Retinal pigment epithelial cell (primary cell): ENCODE measurements around the gene ZNF407.

Experiments
- DNase-seq: peaks from one replicate; pipeline ENCODE4 v3.0.0-alpha.2; 2010; ENCODE audit warnings: low read depth
- H3K4me3 ChIP-seq: 2 replicates; pipeline ENCODE4 v1.5.1; 2011; ENCODE audit warnings: mild to moderate bottlenecking, low read length, control low read depth, moderate library complexity
- TF ChIP-seq, protein P1 (sequence below): conservative IDR thresholded peaks from 2 replicates; pipeline ENCODE4 v1.5.1; 2011; ENCODE audit warnings: low read depth, low read length, control low read depth, inconsistent platforms

The ZNF407 gene

DNA sequence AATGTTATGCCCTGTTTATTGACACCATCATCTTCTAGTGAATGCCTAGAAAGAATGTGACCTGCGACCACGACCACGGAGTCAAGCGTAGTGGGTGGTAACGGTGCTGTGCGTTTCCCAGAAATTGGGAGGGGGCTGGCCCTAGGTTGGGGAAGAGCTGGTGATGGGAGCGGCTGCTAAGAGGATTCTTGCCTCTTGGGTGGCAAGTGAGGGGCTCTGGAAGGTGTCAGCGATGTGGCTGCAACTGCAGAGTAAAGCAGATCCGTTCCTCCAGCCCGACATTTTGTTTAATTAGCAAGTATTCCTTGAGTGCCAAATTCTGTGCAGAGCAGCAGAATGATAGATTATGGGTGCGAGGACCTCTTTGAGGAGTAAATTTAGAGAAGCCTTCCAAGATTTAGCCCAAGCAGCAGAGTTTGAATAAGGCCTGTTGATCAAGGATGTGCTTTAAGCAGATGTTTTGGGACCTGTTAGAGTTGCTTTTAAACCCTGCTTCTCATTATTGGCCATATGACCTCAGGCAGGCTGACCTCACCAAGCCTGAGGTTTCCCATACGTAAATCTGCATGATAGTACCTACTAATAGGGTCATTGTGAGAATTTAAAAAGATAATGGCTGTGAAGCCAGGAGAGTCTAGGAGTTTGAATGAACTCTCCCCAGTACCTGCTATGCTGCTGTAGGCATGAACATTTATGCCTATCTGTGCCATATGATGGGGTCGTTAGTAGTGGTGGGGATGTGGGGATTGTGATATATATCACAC, 323.6 kb downstream of the ZNF407 start:
- no peak for DNase-seq
- no peak overlapping the region for H3K4me3 ChIP-seq
- TF ChIP-seq, protein P1, sequence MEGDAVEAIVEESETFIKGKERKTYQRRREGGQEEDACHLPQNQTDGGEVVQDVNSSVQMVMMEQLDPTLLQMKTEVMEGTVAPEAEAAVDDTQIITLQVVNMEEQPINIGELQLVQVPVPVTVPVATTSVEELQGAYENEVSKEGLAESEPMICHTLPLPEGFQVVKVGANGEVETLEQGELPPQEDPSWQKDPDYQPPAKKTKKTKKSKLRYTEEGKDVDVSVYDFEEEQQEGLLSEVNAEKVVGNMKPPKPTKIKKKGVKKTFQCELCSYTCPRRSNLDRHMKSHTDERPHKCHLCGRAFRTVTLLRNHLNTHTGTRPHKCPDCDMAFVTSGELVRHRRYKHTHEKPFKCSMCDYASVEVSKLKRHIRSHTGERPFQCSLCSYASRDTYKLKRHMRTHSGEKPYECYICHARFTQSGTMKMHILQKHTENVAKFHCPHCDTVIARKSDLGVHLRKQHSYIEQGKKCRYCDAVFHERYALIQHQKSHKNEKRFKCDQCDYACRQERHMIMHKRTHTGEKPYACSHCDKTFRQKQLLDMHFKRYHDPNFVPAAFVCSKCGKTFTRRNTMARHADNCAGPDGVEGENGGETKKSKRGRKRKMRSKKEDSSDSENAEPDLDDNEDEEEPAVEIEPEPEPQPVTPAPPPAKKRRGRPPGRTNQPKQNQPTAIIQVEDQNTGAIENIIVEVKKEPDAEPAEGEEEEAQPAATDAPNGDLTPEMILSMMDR = no peak

DNA sequence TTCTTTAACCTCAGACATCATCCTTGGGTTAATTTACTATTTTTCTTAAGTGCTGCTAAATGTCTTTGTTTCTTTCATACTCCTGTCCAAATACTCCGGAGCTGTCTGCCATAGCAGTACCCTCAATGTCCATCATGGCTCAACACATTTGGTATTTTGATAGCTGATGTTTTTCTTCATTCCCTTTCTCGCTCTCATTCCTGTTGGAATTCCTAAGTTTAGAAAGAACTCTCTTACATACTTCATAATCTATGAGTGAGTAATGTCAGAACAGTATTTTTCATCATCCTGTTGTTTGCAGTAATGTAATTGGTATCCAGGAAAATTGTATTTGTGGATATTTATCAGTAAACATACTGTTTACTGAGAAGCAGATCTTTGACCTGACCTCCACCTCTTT, 328.4 kb downstream of the ZNF407 start:
- H3K4me3 ChIP-seq = no peak overlapping the region
- TF ChIP-seq, protein P1 = no peak
- no peak for DNase-seq

DNA sequence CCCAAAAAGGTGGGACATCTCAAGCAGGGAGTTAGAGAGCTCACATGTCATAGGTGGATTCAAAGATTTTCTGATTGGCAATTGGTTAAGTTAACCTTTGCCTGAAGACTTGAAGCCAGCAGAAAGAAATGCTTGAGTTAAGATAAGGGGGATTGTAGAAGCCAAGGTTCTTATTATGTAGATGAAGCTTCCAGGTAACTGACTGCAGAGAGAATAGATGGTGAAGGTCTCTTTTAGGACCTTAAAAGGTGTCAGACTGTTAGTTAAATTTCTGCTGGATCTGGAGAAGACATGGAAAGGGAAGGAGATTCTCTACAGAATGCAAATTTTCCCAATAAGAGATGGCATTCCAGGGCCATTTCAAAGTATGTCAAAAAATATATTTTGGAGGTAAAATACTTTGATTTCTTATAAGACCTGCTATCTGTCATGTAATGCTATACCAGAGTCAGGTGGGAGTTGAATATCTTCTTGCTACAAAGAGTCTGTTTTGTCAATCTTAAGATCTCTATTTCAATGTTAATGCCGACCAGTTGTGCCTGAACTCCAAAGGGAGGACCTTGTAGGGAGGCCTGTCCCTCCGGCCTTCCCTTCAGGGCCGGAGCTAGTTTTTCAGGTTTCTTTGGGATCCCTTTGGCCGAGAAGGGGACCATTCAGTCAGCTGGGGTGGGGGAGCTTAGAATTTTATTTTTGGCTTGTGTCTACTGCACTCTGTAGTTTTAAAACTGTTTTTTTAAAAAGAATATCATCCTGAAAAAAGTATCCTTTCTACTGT, 330.7 kb downstream of the ZNF407 start:
- no peak overlapping the region for H3K4me3 ChIP-seq
- TF ChIP-seq, protein P1 = no peak
- DNase-seq = no peak

DNA sequence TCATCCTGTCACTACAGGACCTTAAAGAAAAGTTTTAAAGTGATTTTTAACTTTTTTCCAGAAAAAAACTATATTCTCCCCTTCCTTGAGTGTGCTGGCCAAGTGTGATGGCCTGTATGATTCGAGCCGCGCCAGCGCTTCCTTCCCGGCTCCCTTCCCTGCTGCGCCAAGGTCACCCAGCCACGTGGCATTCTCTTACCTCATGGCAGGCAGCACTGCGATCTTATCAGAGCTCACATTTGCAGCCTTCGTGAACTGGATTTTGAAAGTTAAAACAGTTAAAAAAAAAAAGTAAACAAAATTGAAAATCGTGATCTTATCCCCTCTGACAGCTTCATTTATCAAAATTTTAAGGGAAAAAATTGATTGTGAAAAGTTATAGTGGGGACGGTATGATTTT, 331.4 kb downstream of the ZNF407 start:
- DNase-seq = no peak
- TF ChIP-seq, protein P1 = no peak
- H3K4me3 ChIP-seq = no peak overlapping the region

DNA sequence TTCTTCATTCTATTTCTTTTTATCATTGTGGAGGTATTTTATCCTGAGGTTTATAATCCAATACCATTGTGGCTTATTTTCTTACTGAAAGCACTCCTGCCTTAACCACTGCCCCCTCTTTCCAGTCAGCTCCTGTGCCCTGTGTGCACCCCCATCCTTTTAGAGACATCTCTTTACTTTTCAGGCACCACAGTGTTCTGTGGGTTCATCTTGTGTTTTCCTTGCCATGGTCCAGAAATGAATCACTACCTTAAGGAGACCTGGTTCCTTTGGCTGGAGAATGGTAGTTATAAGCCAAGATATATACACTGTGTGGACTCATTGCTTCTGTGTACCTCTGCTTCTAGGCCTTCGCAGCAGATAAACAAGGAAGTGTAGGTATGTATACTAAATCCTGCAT, 332.9 kb downstream of the ZNF407 start:
- no peak overlapping the region for H3K4me3 ChIP-seq
- DNase-seq = no peak
- TF ChIP-seq, protein P1 = no peak

DNA sequence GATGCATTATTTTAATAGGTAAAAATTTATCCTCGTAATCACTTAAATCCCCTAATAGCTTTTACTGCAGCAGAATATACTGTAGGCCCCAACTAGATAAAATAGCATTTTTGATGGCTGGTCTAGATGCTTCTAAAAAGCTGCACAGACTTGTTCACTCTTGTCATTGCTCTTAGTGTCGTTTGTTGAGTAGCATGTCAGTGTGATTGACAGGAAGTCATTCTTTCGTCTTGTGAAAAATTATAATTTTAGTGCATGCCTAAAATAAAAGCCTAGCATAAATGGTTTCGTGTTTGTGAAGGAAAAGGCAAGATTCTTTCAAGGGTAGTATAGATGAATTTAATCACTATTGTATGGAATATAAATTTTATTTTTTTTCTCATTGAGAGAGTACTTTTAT, 336.3 kb downstream of the ZNF407 start:
- no peak for DNase-seq
- TF ChIP-seq, protein P1 = no peak
- H3K4me3 ChIP-seq = no peak overlapping the region

DNA sequence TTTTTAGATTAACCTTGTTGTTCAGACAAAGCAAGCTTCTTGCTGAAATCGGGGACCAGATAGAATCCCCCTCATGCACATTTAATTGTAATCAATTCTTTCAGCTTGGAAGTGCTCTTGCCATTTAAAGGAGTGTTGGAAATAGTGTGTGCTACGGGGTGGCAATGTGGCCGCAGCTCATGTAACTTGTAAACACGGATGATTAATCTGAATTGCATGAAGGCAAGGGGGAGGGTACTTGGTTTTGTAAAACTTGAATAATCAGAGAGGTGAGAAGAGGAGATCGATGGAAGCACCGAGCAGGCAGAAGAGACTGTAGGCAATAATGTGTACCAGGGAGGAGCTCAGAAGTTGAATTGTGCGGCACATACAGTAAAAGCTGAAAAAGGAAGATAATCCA, 337.8 kb downstream of the ZNF407 start:
- TF ChIP-seq, protein P1 = no peak
- no peak for DNase-seq
- H3K4me3 ChIP-seq = no peak overlapping the region
